Activated T-cell treated with anti-CD3 and anti-CD28 coated beads for 24 hours (primary cell): ENCODE results near the gene SORL1.
"Not testable (repeated sequence)": the region's sequence is repeated elsewhere in the genome, so short reads cannot be mapped to it uniquely, and the experiment has no call there.

Experiments
- DNase-seq: peaks from one replicate; pipeline ENCODE4 v3.0.0-alpha.2; 2020; ENCODE audit warnings: low read depth

The SORL1 gene

GRCh38 chr11:121451986-121452608 lies at the start of gene SORL1:
SORL1 (plus strand) TSS chr11:121452314; CDS start chr11:121452332, 18 bp downstream.
- DNase-seq = peak; percentile 58

GRCh38 chr11:121405646-121406045 lies 46.5 kb upstream of the SORL1 start:
- DNase-seq = no peak

- no peak for DNase-seq
Observed at GRCh38 chr11:121406291-121406690, 45.8 kb upstream of the SORL1 start.

GRCh38 chr11:121408830-121409229 lies 43.3 kb upstream of the SORL1 start:
- DNase-seq = no peak

GRCh38 chr11:121410041-121410440 lies 42.1 kb upstream of the SORL1 start:
- not testable (repeated sequence) for DNase-seq

- DNase-seq = not testable (repeated sequence)
Observed at GRCh38 chr11:121411330-121411729, 40.8 kb upstream of the SORL1 start.

- DNase-seq = no peak
Observed at GRCh38 chr11:121412000-121412587, 40.0 kb upstream of the SORL1 start.

GRCh38 chr11:121412711-121413415 lies 39.3 kb upstream of the SORL1 start:
- DNase-seq = no peak

- no peak for DNase-seq
Observed at GRCh38 chr11:121414141-121414913, 37.8 kb upstream of the SORL1 start.

GRCh38 chr11:121415856-121416255 lies 36.3 kb upstream of the SORL1 start:
- DNase-seq = no peak

GRCh38 chr11:121417055-121417551 lies 35.0 kb upstream of the SORL1 start:
- DNase-seq = peak; percentile 36

GRCh38 chr11:121417607-121418006 lies 34.5 kb upstream of the SORL1 start:
- no peak for DNase-seq

- peak; percentile 10 for DNase-seq
Observed at GRCh38 chr11:121418625-121419114, 33.4 kb upstream of the SORL1 start.

- DNase-seq = no peak
Observed at GRCh38 chr11:121419836-121420235, 32.3 kb upstream of the SORL1 start.

GRCh38 chr11:121420398-121420797 lies 31.7 kb upstream of the SORL1 start:
- no peak for DNase-seq

- DNase-seq = no peak
Observed at GRCh38 chr11:121421149-121421901, 30.8 kb upstream of the SORL1 start.

GRCh38 chr11:121422675-121423074 lies 29.4 kb upstream of the SORL1 start:
- DNase-seq = no peak

- no peak for DNase-seq
Observed at GRCh38 chr11:121425828-121426227, 26.3 kb upstream of the SORL1 start.

GRCh38 chr11:121426476-121427399 lies 25.4 kb upstream of the SORL1 start:
- peak; percentile 49 for DNase-seq

- DNase-seq = no peak
Observed at GRCh38 chr11:121427400-121427744, 24.7 kb upstream of the SORL1 start.
